CD4-positive, alpha-beta T cell treated with Interleukin-6 for 4 hours (primary cell): ENCODE measurements around the gene WEE1.

ENCODE experiments used
- DNase-seq: peaks from one replicate; pipeline ENCODE4 v3.0.0-alpha.2; 2020; ENCODE audit warnings: mixed read lengths

WEE1 gene

DNA sequence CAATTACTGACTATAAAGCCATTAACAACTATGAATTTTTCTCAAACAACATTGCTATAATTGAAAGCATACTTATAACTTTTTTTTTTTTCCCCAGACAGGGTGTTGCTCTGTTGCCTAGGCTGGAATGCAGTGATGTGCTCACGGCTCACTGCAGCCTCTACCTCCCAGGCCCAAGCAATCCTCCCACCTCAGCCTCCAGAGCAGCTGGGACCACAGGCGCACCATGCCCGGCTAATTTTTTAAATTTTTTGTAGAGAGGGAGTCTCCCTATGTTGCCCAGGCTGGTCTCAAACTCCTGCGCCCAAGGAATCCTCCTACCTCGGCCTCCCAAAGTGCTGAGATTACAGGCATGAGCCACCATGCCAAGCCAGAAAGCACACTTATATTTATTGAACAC lies 6.1 kb upstream of the WEE1 start:
- DNase-seq: no peak

DNA sequence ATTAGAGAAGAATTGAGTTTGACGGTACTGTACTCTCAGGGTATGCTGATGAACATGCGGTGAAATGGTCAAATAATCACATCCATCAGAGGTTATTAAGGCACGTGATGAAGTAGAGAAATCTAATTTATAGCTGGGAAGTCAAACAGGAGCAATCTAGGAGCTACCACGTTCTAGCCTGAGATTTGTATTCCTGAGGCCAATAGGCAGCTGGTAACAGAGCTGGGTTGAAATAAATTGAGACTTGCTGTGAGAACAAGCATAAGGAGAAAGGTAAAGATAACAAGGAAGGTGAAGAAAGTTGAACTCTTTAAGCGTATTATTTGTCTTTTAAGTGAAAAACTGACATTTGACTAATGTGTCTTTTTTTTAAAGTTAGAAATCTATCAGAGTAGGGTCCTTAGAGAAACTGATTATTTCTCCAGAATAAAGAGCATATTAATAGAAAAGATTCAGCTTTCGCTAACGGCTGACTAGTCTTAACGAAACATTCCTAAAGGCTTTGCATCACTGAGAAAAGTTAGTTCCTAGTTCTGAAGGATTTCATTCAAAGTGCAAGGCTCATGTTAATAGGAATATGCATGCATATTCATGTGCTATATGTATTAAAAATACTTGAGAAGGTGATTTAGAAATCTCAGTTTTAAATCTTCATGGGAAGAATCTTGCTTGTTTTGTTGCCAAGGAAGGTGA lies 5.2 kb upstream of the WEE1 start:
- DNase-seq: no peak

DNA sequence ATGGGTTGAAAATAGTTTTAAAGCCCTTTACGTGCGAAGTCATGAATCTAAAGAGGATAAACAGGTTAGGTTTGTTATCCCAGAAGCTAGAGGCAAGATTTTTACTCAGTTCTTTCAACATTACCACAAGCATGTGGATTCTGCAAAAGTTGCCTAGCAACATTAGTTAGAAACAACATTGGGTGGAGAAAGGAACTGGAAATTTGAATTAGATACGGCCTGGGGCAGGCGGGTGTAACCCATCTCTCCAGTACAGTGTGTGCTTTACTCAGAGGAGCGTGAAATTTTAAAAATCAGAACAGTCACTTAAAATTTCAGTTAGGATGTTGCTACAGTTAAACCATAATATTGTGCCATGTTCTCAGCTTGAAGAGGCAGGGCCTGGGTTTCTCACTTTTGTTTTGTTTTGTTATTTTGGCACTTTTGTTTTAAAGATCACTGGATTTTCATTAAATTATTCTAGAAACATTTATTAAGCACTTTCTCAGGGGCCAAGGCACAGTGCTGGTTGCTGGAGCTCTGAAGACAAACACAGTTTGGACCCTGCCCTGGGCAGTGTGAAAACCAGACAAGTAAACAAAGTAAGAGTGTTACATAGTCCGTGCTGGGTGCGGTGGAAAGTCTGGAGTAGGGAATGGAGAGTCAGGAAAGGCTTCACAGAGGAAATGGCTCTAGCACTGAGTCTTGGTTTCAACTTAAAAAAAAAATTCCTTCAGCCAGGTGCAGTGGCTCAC lies 4.4 kb upstream of the WEE1 start:
- DNase-seq: peak; percentile 14

DNA sequence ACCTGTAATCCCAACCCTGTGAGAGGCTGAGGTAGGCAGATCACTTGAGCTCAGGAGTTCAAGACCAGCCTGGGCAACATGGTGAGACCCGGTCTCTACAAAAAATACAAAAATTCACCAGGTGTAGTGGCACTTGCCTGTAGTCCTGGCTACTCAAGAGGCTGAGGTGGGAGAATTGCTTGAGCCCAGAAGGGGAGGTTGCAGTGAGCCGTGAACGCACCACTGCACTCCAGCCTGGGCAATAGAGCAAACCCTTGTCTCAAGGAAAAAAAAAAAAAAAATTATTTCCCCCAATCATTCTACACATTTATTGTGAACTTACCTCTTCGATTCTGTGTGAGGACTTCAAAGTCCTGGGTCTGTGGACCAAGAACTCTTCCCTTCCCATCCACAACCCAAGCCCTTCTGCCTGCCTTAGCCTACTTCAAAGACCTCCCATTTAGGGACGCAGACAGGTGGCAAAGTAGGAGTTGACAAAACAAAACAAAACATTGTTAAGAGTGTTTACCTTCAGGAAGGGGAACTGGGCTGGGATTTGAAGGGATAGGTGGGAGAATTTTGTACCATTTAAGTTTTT lies 3.8 kb upstream of the WEE1 start:
- no peak for DNase-seq

DNA sequence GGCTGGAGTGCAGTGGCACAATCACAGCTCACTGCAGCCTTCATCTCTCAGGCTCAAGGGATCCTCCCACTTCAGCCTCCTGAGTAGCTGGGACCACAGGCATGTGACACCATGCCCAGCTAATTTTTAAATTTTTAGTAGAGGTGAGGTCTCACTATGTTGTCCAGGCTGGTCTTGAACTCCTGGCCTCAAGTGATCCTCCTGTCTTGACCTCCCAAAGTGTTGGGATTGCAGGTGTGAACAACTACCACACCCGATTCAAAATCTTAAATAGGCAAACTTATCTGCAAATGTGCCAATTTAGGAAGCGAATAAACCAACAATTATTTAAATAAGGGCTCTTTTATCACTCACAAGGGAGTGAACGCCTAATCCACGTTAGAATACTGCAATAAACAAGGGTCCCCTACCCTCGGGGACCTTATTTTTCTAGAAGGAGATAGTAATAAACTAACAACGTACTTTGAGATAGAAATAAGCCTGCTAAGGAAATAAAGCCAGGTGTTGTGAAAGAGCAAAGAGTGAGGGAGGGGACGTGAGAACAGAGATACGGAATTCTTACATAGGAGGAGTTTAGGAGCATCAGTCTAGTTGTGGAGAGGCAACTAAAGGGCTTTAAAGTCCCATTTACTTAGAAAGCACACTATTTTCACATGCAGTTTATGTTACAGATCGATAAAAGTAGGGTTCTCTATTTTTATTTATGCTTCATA lies 3.0 kb upstream of the WEE1 start:
- no peak for DNase-seq

DNA sequence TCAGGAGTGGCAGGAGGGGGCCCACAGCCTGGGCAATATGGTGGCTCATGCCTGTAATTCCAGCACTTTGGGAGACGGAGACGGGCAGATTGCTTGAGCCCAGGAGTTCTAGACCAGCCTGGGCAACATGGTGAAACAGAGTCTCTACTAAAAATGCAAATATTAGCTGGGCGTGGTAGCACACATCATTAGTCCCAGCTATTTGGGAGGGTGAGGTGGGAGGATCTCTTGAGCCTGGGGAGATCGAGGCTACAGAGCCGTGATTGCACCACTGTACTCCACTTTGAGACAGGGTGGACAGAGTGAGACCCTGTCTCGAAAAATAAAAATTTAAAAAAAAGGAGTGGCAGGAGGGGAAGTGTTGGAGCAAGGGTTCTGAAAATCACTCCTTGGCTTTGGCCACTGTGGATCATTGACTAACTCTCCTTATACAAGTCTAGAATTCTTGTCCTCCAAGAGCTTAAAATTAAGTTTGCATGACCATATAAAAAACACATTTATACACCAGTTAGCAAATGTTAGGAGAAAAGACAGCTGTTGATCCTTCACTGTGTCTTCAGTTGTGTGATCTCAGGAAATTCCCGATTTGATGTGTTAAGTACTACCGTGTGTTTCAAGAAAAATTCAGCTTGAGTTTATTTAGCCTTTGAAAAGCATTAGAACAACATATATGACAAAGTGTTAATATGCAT lies 2.3 kb upstream of the WEE1 start:
- no peak for DNase-seq

DNA sequence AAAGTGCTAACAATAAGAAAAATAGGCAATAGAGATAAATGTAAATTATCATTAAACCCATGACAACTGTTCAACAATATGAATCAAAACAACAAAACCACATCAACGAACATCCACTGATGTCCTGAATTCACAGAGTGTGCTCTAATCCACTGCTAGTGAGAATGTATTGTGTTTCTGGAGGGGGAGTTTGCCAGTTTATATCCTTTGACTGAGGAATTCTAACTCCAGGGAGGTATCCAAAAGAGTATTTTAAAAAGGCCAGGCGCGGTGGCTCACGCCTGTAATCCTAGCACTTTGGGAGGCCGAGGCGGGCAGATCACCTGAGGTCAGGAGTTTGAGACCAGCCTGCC lies 1.7 kb upstream of the WEE1 start:
- no peak for DNase-seq

DNA sequence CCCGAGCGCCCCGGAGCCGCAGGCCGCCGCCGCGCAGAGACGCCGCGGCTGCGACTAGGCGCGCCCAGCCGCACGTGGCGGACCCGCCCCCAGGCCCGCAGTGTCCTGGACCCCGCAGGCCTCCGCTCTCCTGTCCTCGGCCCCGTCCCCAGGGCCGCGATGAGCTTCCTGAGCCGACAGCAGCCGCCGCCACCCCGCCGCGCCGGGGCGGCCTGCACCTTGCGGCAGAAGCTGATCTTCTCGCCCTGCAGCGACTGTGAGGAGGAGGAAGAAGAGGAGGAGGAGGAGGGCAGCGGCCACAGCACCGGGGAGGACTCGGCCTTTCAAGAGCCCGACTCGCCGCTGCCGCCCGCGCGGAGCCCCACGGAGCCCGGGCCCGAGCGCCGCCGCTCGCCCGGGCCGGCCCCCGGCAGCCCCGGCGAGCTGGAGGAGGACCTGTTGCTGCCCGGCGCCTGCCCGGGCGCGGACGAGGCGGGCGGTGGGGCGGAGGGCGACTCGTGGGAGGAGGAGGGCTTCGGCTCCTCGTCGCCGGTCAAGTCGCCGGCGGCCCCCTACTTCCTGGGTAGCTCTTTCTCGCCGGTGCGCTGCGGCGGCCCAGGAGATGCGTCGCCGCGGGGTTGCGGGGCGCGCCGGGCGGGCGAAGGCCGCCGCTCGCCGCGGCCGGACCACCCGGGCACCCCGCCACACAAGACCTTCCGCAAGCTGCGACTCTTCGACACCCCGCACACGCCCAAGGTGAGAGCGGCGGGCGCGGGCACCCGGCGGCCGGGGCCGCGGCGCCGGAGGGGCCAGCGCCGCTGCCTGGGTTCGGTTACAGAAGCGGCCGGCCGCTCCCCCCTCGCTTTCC lies 528 bp downstream of the WEE1 start:
- DNase-seq: peak; percentile 11

DNA sequence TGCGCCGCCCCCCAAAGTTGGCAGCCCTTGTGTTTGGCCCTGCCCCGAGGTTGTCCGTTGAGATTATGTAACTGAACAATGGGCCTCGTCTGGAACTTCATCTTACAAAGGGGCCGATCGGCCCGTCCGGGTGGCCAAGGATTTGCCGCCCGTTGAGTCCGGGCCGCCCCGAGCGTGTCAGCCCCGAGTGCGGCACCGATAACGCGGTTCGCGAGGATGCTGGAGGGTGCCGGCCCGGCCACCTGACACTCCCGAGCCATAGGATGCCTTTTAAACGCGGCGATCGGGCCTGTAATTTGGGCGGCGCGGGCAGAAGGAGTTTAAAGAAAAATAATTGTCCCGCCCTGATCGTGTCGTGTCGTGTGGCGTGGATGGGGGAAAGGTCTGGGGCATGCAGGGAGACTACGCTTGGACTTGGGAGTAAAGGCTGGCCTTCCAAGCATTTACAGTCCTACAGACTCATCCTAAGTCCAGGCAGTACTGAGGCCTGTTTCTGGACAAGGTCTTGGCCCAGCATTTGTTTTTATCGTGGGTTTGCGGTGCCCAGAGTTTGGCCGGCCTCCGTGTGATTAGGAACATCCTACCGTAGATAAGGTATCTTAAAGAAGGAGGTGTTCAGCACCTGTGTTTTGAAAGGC lies 1.3 kb downstream of the WEE1 start:
- DNase-seq: peak; percentile 19

DNA sequence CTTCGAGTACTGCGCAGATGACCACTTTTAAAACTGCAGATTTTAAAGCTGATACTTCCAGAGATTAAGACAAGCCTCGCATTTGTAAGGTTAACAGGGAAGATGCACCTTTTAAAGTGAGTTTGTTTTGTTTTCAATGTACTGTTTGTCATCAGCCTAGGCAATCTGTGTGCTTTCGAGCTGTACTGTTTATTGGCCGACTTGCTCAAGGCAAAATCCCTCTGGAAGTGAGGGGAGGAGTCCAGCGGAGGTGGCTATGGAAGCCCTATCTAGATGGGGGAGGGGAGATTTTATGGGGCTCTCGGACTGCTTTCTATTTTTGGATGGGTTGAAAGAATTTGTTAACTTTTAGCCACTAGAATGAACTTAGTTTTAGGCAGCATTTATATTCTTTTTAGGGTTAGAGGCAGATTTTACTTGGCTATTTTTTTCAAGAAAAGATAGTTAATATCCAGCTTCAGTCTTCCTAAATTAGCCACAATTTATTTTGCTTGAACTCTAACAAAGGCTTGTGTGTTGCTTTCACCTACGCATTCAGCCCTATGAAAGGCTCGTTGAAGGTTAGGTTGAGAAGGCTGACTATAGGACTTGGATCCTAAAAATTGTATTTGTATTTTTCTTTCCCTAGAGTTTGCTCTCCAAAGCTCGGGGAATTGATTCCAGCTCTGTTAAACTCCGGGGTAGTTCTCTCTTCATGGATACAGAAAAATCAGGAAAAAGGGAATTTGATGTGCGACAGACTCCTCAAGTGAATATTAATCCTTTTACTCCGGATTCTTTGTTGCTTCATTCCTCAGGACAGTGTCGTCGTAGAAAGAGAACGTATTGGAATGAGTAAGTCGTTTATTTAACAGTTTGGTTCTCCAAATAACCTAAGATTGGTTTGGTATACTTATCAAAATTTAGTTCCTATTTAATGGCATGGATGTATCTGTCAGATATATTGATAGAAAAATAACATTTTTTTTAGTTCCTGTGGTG lies 2.1 kb downstream of the WEE1 start:
- DNase-seq: peak; percentile 9

DNA sequence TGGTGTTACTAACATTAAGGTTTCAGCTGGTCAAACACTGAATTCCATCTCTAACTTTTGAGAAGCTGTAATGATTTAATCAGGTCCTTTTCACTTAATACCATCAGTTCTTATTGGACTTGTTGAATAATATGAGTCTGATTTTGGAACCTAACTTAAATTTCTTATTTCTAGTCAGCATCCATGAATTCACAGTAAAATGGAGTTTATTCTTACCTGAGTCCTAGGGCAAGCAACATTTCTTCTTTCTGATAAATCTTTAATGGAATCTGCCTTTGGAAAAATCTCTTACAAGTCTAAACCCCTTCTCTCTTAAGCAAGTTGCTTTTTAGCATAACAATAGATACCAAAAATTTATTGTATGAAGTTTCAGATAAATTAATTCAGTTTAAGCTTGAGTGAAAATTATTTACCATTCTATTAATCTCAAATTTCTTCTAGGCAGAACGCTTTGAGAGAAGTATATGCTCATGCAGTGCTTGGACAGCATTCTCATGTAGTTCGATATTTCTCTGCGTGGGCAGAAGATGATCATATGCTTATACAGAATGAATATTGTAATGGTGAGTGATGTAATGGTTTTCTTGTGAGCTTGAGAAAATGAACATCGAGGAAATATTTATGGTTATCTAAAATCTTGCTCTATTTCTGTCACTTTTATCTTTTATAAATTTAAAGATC lies 3.4 kb downstream of the WEE1 start:
- no peak for DNase-seq

DNA sequence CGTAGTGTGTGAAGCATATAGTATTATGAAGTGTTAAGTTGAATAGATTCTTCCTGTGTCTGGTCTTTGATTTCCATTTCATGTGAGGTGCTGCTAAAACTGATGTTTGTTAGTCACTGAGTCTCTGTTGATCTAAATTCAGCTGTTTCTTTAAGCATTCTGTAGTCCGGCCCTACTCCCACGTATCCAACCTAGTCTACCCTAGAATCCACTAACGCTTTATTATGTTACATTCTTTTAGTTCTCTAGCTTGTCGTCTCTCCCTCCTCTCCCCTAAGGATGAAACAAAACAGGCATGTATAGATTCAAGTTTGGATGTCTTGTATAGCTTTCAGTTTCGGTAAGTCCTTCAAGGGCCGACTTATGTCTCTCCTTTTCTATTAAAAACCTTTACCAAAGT lies 4.1 kb downstream of the WEE1 start:
- no peak for DNase-seq

DNA sequence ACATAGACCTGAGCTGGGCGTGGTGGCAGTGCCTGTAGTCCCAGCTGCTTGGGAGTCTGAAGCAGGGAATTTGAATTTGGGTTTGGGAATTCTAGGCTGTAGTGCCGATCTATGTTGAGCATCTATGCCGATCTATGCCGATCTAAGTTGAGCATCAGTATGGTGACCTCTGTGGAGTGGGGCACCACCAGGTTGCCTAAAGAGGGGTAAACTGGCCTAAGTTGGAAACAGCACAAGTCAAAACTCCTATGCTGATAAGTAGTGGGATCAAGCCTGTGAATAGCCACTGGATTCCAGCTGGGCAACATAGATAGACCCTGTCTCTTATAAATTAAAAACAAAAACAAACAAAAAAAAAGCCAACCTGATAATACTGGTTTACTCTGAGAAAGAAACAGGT lies 7.4 kb downstream of the WEE1 start:
- no peak for DNase-seq

DNA sequence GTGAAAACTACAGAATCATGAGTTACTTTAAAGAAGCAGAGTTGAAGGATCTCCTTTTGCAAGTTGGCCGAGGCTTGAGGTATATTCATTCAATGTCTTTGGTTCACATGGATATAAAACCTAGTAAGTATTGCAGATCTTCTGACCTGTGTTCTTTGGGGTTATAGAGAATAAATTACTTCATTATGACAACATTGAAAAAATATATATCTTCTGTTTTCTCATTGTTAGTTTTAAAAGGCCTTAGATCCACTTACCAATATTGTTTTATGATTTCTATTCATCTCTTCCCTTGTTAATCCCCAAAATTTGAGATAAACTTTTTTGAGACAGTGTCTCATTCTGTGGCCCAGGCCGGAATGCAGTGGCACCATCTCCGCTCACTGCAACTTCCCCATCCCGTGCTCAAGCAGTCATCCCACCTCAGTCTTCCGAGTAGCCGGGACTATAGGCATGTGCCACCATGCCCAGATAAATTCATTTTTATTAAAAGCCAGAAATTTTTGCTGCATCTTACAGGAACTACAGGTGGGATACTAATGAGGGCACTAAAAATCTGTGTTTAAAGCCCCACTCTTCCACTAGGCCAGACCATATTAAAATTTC lies 8.2 kb downstream of the WEE1 start:
- no peak for DNase-seq

DNA sequence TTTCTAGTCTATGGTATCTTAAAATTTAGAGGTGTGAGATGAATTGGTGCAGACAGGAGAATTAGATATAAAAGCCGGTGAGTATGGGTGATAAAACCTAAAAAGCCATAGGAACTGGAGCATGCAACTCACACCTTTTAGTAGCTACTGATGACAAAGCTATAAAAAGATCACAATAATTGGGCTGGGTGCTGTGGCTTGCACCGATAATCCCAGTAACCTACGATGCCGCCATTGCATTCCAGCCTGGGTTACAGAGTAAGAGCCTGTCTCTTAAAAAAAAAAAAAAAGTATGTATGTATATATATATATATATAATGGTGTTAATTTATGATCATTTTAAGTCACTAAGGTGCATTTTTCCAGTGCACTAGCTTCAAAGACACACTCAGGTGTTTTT lies 17.2 kb downstream of the WEE1 start:
- no peak for DNase-seq

DNA sequence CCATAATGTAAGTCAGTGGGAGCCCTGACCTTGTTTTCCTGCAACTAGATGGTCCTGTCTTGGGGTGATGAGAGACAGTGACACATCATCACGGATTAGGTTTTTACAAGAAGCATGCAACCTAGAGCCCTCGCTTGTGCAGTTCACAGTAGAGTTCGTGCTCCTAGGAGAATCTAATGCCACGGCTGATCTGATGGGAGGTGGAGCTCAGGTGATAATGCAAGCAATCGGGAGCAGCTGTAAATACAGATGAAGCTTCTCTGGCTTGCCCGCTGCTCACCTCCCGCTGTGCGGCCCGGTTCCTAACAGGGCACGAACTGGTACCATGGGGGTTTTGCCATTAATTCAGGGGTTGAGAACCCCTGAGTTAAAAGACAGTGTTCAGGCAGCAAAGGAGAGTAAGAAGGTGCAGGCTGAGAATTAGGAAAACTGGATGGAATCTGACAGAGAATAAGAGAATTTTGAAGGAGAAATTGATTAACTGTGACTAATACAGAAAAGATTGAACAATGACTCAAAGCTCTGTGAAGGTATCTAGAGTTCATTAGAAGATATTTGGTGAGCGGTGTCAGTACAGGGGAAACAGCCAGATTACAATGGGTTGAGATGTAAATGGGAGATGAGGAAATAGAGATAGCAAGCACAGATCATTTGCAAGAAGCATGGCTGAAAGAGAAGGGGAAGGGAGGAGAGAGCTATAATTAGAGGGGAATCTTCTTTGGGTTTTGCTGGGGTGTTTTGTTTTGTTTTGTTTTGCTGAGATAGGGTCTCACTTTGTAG lies 21.0 kb downstream of the WEE1 start:
- no peak for DNase-seq

DNA sequence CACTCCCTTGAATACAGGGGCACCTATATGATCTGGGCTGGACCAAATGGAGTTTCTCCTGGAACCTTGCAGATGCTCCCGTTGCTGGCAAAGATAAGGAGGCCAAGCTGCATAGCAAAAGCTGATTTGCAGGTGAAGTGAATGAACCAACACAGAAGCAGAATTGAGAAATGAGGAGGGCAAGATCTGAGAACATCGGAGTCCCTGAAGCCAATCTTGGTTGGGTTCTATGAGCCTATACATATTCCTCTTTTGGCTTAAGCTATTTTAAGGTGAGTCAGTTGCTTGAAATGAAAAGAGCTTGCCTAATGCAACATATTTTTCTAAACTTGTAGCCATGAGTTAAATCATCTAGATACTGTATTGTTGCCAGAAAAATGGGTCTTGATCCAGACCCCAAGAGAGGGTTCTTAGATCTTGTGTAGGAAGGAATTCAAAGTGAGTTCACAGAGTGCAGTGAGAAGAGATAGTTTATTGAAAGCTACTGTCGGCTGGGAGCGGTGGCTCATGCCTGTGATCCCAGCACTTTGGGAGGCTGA lies 23.5 kb downstream of the WEE1 start:
- no peak for DNase-seq

DNA sequence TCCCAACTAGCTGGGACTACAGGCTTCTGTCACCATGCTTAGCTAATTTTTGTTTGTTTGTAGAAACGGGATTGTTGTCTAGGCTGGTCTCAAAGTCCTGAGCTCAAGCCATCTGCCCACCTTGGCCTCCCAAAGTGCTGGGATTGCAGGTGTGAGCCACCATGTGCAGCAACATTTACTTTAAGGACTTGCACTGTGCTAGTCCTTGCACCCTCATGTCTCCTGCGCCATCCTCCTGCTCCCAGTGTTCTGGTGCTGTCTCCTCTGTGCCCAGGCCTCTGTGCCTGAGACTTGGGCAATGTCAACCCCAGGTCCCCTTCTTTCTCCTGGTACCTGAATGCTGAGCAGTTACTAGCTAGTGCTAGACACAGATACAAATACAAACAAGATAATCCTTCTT lies 26.7 kb downstream of the WEE1 start:
- DNase-seq: no peak
